K562 (cell line): ENCODE data around the gene EXOC4. TPM values are rescaled to one million over a fixed set of nuclear protein-coding genes. Genes with fewer than 3 reads are reported as not detected.

ENCODE experiments used
- ATAC-seq: fragments of 200-7000 bp; cut with Tn5 transposase; 3 replicates; pipeline ENCODE4 v1.9.1; 2020; ENCODE audit warnings: moderate library complexity
- BruUV-seq: library from RNA; stranded (reverse); fragments of 400-500 nt; replicated peaks from 2 replicates; lab custom pipeline; 2021; lab: Mats Ljungman, UMichigan
- CTCF ChIA-PET: fragments of 300-600 bp; formaldehyde crosslinking; extraction: SDS; loops from one replicate; lab custom pipeline; 2021; ENCODE audit warnings: low intra/inter-chr PET ratio; lab: Yijun Ruan, JAX
- POLR2A ChIA-PET: fragments of 300-600, 350-650 bp; sonication (Branson Sonifier 250); formaldehyde crosslinking; extraction: SDS; loops from one replicate; lab custom pipeline; 2021; ENCODE audit warnings: antibody characterized with exemption, inconsistent platforms; lab: Yijun Ruan, JAX
- DNase-seq, 4 experiments: peaks; one replicate each; pipeline versions ENCODE4 v3.0.0 to v3.0.0-alpha.2; 2011 to 2018; ENCODE audit warnings: low spot score in 3 of 4, mixed read lengths in 3 of 4; ENCODE audit errors: extremely low read depth in 1 of 4
- FAIRE-seq: peaks from 2 replicates; lab custom pipeline; 2011; peaks lifted over from hg19 to GRCh38; lab: Jason Lieb, UNC
- H2AFZ ChIP-seq: 2 replicates; pipeline ENCODE4 v1.6.0; 2011; ENCODE audit warnings: low read depth, low read length, control low read depth, inconsistent platforms
- H3K27ac ChIP-seq: fragments of 200-600 bp; 3 replicates; pipeline ENCODE4 v1.8.0; 2011; ENCODE audit warnings: low read depth, mild to moderate bottlenecking, control low read depth, inconsistent platforms, low read length, moderate library complexity, mixed read lengths; ENCODE audit errors: extremely low read depth
- H3K27me3 ChIP-seq, 2 experiments: fragments of 300-600 bp in 1 of 2; 2 replicates in 1 of 2; 3 replicates in 1 of 2; pipeline versions ENCODE4 v1.6.0 to v1.8.0; 2011; ENCODE audit warnings: inconsistent platforms in 2 of 2, low read length in 2 of 2, mild to moderate bottlenecking in 1 of 2, mixed read lengths in 1 of 2, moderate library complexity in 1 of 2; ENCODE audit not compliant: control insufficient read depth in 2 of 2, insufficient read depth in 2 of 2
- H3K36me3 ChIP-seq: fragments of 300-600 bp; 3 replicates; pipeline ENCODE4 v1.8.0; 2011; ENCODE audit warnings: mild to moderate bottlenecking, low read length, inconsistent platforms; ENCODE audit not compliant: control insufficient read depth, insufficient read depth
- H3K4me1 ChIP-seq, 2 experiments: fragments of 200-600 bp in 1 of 2; replicated peaks in 1 of 2; 2 replicates in 1 of 2; 3 replicates in 1 of 2; pipeline versions ENCODE4 v1.5.1 to v1.8.0; 2011; ENCODE audit warnings: inconsistent platforms in 2 of 2, low read length in 2 of 2, mild to moderate bottlenecking in 1 of 2, mixed read lengths in 1 of 2, moderate library complexity in 1 of 2; ENCODE audit not compliant: control insufficient read depth in 2 of 2, insufficient read depth in 2 of 2
- H3K4me2 ChIP-seq: 2 replicates; pipeline ENCODE4 v1.6.1; 2011; ENCODE audit warnings: low read length, control low read depth, inconsistent platforms, mixed read lengths; ENCODE audit not compliant: insufficient read depth
- H3K4me3 ChIP-seq: fragments of 200-600 bp; sonication (generic), shearing (Covaris generic); 2 replicates; pipeline ENCODE4 v1.5.1; 2016; ENCODE audit warnings: control low read depth, inconsistent platforms
- H3K79me2 ChIP-seq: fragments of 200-600 bp; 3 replicates; pipeline ENCODE4 v1.8.0; 2011; ENCODE audit warnings: low read length, inconsistent platforms; ENCODE audit not compliant: control insufficient read depth, insufficient read depth
- H3K9ac ChIP-seq, 2 experiments: 2 replicates each; pipeline versions ENCODE4 v1.6.0 to v1.6.1; 2011; ENCODE audit warnings: low read depth in 2 of 2, low read length in 2 of 2, control low read depth in 1 of 2, inconsistent platforms in 1 of 2, mild to moderate bottlenecking in 1 of 2, mixed read lengths in 1 of 2; ENCODE audit not compliant: insufficient read depth in 1 of 2
- H3K9me1 ChIP-seq: one replicate; pipeline ENCODE4 v1.6.0; 2011; ENCODE audit warnings: inconsistent platforms, mild to moderate bottlenecking, low read length, moderate library complexity; ENCODE audit not compliant: control insufficient read depth, insufficient read depth
- H3K9me3 ChIP-seq: replicated peaks from 2 replicates; pipeline ENCODE4 v1.5.1; 2011; ENCODE audit warnings: low read depth, low read length, inconsistent platforms; ENCODE audit not compliant: control insufficient read depth, insufficient read depth
- H4K20me1 ChIP-seq: replicated peaks from 2 replicates; pipeline ENCODE4 v1.6.1; 2011; ENCODE audit warnings: low read length, inconsistent platforms, mixed read lengths; ENCODE audit not compliant: control insufficient read depth, insufficient read depth
- ARID1B ChIP-seq: fragments of 450-650 bp; IDR thresholded peaks from 2 replicates; pipeline ENCODE4 v1.6.1; 2016; ENCODE audit warnings: antibody characterized with exemption, mild to moderate bottlenecking, inconsistent platforms
- CGGBP1 ChIP-seq: fragments of 250-450 bp; sonication (Bioruptor Pico); IDR thresholded peaks from 2 replicates; pipeline ENCODE4 v1.9.0; 2021; ENCODE audit warnings: mild to moderate bottlenecking
- FOXJ3 ChIP-seq: sonication (generic); formaldehyde crosslinking; IDR thresholded peaks from 2 replicates; pipeline ENCODE4 v1.4.0; 2020; ENCODE audit warnings: mild to moderate bottlenecking, missing genetic modification reagents
- HDAC3 ChIP-seq: fragments of 450-650 bp; IDR thresholded peaks from 2 replicates; pipeline ENCODE4 v1.6.1; 2018; ENCODE audit warnings: borderline replicate concordance, mild to moderate bottlenecking, moderate library complexity; ENCODE audit not compliant: partially characterized antibody
- HNRNPH1 ChIP-seq: fragments of 200-400 bp; formaldehyde crosslinking; optimal IDR thresholded peaks from 2 replicates; pipeline ENCODE3; 2017; ENCODE audit warnings: low read depth, mild to moderate bottlenecking, low read length, moderate library complexity
- JUND ChIP-seq, 2 experiments: IDR thresholded peaks; 2 replicates in 1 of 2; 3 replicates in 1 of 2; pipeline ENCODE4 v1.6.1; 2011; ENCODE audit warnings: borderline replicate concordance in 2 of 2, low read depth in 2 of 2, low read length in 2 of 2, improper control_type of control experiment in 1 of 2, missing biosample characterization in 1 of 2, missing genetic modification characterization in 1 of 2, missing genetic modification reagents in 1 of 2
- KLF16 ChIP-seq: IDR thresholded peaks from 2 replicates; pipeline ENCODE4 v1.6.1; 2016; ENCODE audit warnings: antibody characterized with exemption
- MLX ChIP-seq, 2 experiments: fragments of 450-650 bp in 1 of 2; sonication (generic) in 1 of 2; formaldehyde crosslinking; conservative IDR thresholded peaks; 2 replicates each; pipeline versions ENCODE4 v1.4.0 to v1.8.1; 2020 to 2022; ENCODE audit warnings: mild to moderate bottlenecking in 1 of 2, missing genetic modification reagents in 1 of 2
- MYBL2 ChIP-seq, 2 experiments: fragments of 450-650 bp in 1 of 2; sonication (generic) in 1 of 2; formaldehyde crosslinking in 1 of 2; IDR thresholded peaks; 2 replicates each; pipeline versions ENCODE4 v1.6.1 to v1.8.1; 2017 to 2022; ENCODE audit warnings: borderline replicate concordance in 1 of 2, inconsistent platforms in 1 of 2, low read depth in 1 of 2, mild to moderate bottlenecking in 1 of 2, missing genetic modification reagents in 1 of 2, moderate library complexity in 1 of 2
- NFIC ChIP-seq: fragments of 450-650 bp; IDR thresholded peaks from 2 replicates; pipeline ENCODE4 v1.6.1; 2017; ENCODE audit warnings: mild to moderate bottlenecking, inconsistent platforms
- SOX6 ChIP-seq: fragments of 450-650 bp; IDR thresholded peaks from 2 replicates; pipeline ENCODE4 v1.6.1; 2014; ENCODE audit warnings: mild to moderate bottlenecking
- TAL1 ChIP-seq: fragments of 450-650 bp; IDR thresholded peaks from 2 replicates; pipeline ENCODE4 v1.6.1; 2016; ENCODE audit warnings: mild to moderate bottlenecking
- TCF3 ChIP-seq: sonication (generic); formaldehyde crosslinking; IDR thresholded peaks from 2 replicates; pipeline ENCODE4 v1.4.0; 2020; ENCODE audit warnings: mild to moderate bottlenecking, missing genetic modification reagents
- YBX1 ChIP-seq: fragments of 450-650 bp; IDR thresholded peaks from 2 replicates; pipeline ENCODE4 v1.7.1; 2016; ENCODE audit warnings: mild to moderate bottlenecking
- ZNF830 ChIP-seq: fragments of 250-450 bp; sonication (Bioruptor Pico); IDR thresholded peaks from 2 replicates; pipeline ENCODE4 v1.5.0; 2021; ENCODE audit warnings: mild to moderate bottlenecking
- in situ Hi-C: fragments of 300-500 bp; cut with MboI; formaldehyde crosslinking; loops from 4 replicates; pipeline ENCODE4 v1.15.0; 2018; ENCODE audit warnings: inconsistent platforms, mixed read lengths
- intact Hi-C: fragments of 100-400 bp; cut with micrococcal nuclease; formaldehyde crosslinking; loops from 2 replicates; pipeline ENCODE4 v1.14.2; 2022
- polyA plus RNA-seq, 8 experiments: library from polyadenylated mRNA; depleted of rRNA in 4 of 8; stranded (reverse) in 5 of 8; unstranded in 3 of 8; fragments of >200 nt; fragmentation: Nextera tagmentation in 2 of 8; fragmentation: Illumina TruSeq in 1 of 8; extraction: Ambion mirVana in 2 of 8; extraction: Trizol in 1 of 8; gene quantifications; 2 replicates each; pipeline versions ENCODE4 v1.2.1 to v1.2.3, GENCODE V29; 2011 to 2014; ENCODE audit warnings: inconsistent platforms in 1 of 8, missing spikeins in 1 of 8
- total RNA-seq, 7 experiments: library from RNA; depleted of rRNA in 6 of 7; stranded (reverse); fragments of >200 nt in 6 of 7; fragmentation: Illumina TruSeq in 2 of 7; extraction: Trizol in 2 of 7; gene quantifications; 2 replicates each; pipeline versions ENCODE4 v1.2.1 to v1.2.3, GENCODE V29; 2011 to 2021; ENCODE audit warnings: low replicate concordance in 1 of 7
- TF ChIP-seq, protein P1 (sequence below): fragments of 250-450 bp; sonication (Bioruptor Pico); IDR thresholded peaks from 2 replicates; pipeline ENCODE4 v1.4.0; 2020; ENCODE audit warnings: mild to moderate bottlenecking, moderate library complexity
- TF ChIP-seq, protein P2 (sequence below): fragments of 450-650 bp; IDR thresholded peaks from 2 replicates; pipeline ENCODE4 v1.6.1; 2016; ENCODE audit warnings: missing biosample characterization, missing genetic modification characterization

EXOC4 gene
- total and polyA plus RNA-seq, 9 of the 15 experiments (the other 6 are each of a cell fraction or from before 2014, with no cell fraction given), result 18.5 to 73.1 (median 46.6) TPM

GRCh38 chr7:134071355-134072331 is 818.8 kb downstream of the EXOC4 start:
- CTCF ChIA-PET, result no interaction called here
- intact Hi-C loops, result no loop called here
- peak; percentile 40 for FAIRE-seq
- TF ChIP-seq YBX1 (no peak), ARID1B (peak; percentile 83), KLF16 (peak; percentile 77), TAL1 (peak; percentile 78), SOX6 (peak; percentile 64), HNRNPH1 (no peak), MLX (CRISPR knock-in tag; conservative IDR thresholded peaks at IDR 0.05) (no peak), HDAC3 (peak; percentile 22), CGGBP1 (CRISPR knock-in tag) (no peak), MYBL2 (IDR thresholded peaks at IDR 0.05; ENCODE audit: low read depth) (no peak), MYBL2 (CRISPR knock-in tag; IDR thresholded peaks at IDR 0.05; ENCODE audit: borderline replicate concordance) (no peak), ZNF830 (CRISPR knock-in tag) (0 out of 2 replicates have a peak, but pooled peaks have one; percentile 13), TCF3 (CRISPR knock-in tag) (peak; percentile 85), NFIC (0 out of 2 replicates have a peak, but pooled peaks have one; percentile 14), JUND (IDR thresholded peaks at IDR 0.05; ENCODE audit: borderline replicate concordance, low read depth, low read length) (peak; percentile 25), JUND (tag; IDR thresholded peaks at IDR 0.05; ENCODE audit: borderline replicate concordance, low read depth, low read length) (no peak), FOXJ3 (CRISPR knock-in tag) (no peak)
- TF ChIP-seq, protein P1, sequence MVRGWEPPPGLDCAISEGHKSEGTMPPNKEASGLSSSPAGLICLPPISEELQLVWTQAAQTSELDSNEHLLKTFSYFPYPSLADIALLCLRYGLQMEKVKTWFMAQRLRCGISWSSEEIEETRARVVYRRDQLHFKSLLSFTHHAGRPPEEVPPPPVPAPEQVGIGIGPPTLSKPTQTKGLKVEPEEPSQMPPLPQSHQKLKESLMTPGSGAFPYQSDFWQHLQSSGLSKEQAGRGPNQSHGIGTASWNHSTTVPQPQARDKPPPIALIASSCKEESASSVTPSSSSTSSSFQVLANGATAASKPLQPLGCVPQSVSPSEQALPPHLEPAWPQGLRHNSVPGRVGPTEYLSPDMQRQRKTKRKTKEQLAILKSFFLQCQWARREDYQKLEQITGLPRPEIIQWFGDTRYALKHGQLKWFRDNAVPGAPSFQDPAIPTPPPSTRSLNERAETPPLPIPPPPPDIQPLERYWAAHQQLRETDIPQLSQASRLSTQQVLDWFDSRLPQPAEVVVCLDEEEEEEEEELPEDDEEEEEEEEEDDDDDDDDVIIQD (CRISPR knock-in tag), result no peak
- TF ChIP-seq, protein P2, sequence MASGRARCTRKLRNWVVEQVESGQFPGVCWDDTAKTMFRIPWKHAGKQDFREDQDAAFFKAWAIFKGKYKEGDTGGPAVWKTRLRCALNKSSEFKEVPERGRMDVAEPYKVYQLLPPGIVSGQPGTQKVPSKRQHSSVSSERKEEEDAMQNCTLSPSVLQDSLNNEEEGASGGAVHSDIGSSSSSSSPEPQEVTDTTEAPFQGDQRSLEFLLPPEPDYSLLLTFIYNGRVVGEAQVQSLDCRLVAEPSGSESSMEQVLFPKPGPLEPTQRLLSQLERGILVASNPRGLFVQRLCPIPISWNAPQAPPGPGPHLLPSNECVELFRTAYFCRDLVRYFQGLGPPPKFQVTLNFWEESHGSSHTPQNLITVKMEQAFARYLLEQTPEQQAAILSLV (tag), result no peak

More at GRCh38 chr7:134071355-134072331, 818.8 kb downstream of the EXOC4 start:
- H3K79me2 ChIP-seq, result no peaks in the 10 kb centered on the region
- no peaks in the 10 kb centered on the region; the same call in 1 of the 2 replicates for H3K9me3 ChIP-seq
- H3K27ac ChIP-seq, result no peak overlapping the region
- peaks cover 0 to 9% of the 10 kb centered on the region in 2 experiments; a peak in 3 of 5 replicates for H3K4me1 ChIP-seq
- H3K4me2 ChIP-seq, result no peak overlapping the region
- DNase-seq (peak in 2 of 4 experiments; percentile 36 to 64), ATAC-seq (peak; percentile 59)
- in situ Hi-C loops, result no loop called here
- no peak overlapping the region for H2AFZ ChIP-seq
- H3K36me3 ChIP-seq, result no peaks in the 10 kb centered on the region
- H3K4me3 ChIP-seq, result no peak overlapping the region
- no peaks in the 10 kb centered on the region for H3K9me1 ChIP-seq
- BruUV-seq, result no TSS peak
- H3K9ac ChIP-seq, result no peak overlapping the region
- H4K20me1 ChIP-seq, result no peaks in the 10 kb centered on the region
- H3K27me3 ChIP-seq, result no peaks in the 10 kb centered on the region
- POLR2A ChIA-PET, result interaction anchor here (1.0 to 1.8 kb wide), 3 partner anchors 9 to 17 kb away, joined by 4 to 5 read pairs (median 4); no protein-coding TSS in a partner anchor
